PC-9 (cell line): ENCODE measurements around the gene TOP1. TPM values are rescaled to one million over a fixed set of nuclear protein-coding genes. Genes with fewer than 3 reads are reported as not detected.
A peak's percentile ranks its signal among the peaks of the same experiment; 100 is the strongest.

Experiments used
- BruUV-seq: library from RNA; stranded (reverse); fragments of 400-500 nt; replicated peaks from 2 replicates; lab custom pipeline; 2021; lab: Mats Ljungman, UMichigan
- CTCF ChIA-PET: fragments of 300-600 bp; sonication (Branson Sonifier 250); formaldehyde crosslinking; loops from one replicate; lab custom pipeline; 2022; ENCODE audit warnings: antibody characterized with exemption; lab: Charles Lee
- POLR2A ChIA-PET: fragments of 300-600 bp; sonication (Branson Sonifier 250); formaldehyde crosslinking; loops from one replicate; lab custom pipeline; 2022; ENCODE audit warnings: antibody characterized with exemption; ENCODE audit not compliant: unreplicated experiment; lab: Charles Lee
- DNase-seq, 2 experiments: peaks; one replicate each; pipeline versions ENCODE4 v3.0.0 to v3.0.0-alpha.2; 2015 to 2022; ENCODE audit warnings: mixed read lengths in 1 of 2
- H2AFZ ChIP-seq: fragments of 200-600 bp; sonication (generic); 2 replicates; pipeline ENCODE4 v1.8.1; 2017; ENCODE audit warnings: antibody characterized with exemption
- H3F3A ChIP-seq: fragments of 200-600 bp; sonication (generic); 2 replicates; pipeline ENCODE4 v1.8.1; 2017; ENCODE audit warnings: antibody characterized with exemption, mild to moderate bottlenecking, low read depth; ENCODE audit not compliant: insufficient read depth
- H3K27ac ChIP-seq: fragments of 200-600 bp; sonication (generic); 2 replicates; pipeline ENCODE4 v1.6.1; 2016; ENCODE audit warnings: mixed run types
- H3K27me3 ChIP-seq: fragments of 200-600 bp; sonication (generic); 2 replicates; pipeline ENCODE4 v1.6.1; 2016; ENCODE audit warnings: low read depth, mixed run types; ENCODE audit not compliant: insufficient read depth
- H3K36me3 ChIP-seq: fragments of 200-600 bp; sonication (generic); 2 replicates; pipeline ENCODE4 v1.6.1; 2016; ENCODE audit warnings: low read depth, mixed run types
- H3K4me1 ChIP-seq: fragments of 200-600 bp; sonication (generic); replicated peaks from 2 replicates; pipeline ENCODE4 v1.6.1; 2016; ENCODE audit warnings: mixed run types; ENCODE audit not compliant: insufficient read depth
- H3K4me2 ChIP-seq: fragments of 200-600 bp; sonication (generic); 2 replicates; pipeline ENCODE4 v1.6.1; 2017; ENCODE audit warnings: mixed run types
- H3K4me3 ChIP-seq: fragments of 200-600 bp; sonication (generic); 2 replicates; pipeline ENCODE4 v1.6.1; 2016; ENCODE audit warnings: mixed run types
- H3K79me2 ChIP-seq: fragments of 200-600 bp; sonication (generic); 2 replicates; pipeline ENCODE4 v1.6.1; 2017; ENCODE audit warnings: low read depth, mixed run types
- H3K9me2 ChIP-seq: fragments of 200-600 bp; sonication (generic); 2 replicates; pipeline ENCODE4 v1.8.1; 2017; ENCODE audit warnings: mild to moderate bottlenecking; ENCODE audit not compliant: insufficient read depth
- H3K9me3 ChIP-seq: fragments of 200-600 bp; sonication (generic); 2 replicates; pipeline ENCODE4 v1.8.1; 2016; ENCODE audit warnings: low read depth; ENCODE audit not compliant: insufficient read depth
- H4K20me1 ChIP-seq: fragments of 200-600 bp; sonication (generic); 2 replicates; pipeline ENCODE4 v1.8.1; 2017; ENCODE audit not compliant: insufficient read depth
- CTCF ChIP-seq: fragments of 200-600 bp; sonication (generic); conservative IDR thresholded peaks from 2 replicates; pipeline ENCODE4 v1.6.1; 2017; ENCODE audit warnings: mixed run types, antibody characterized with exemption, mild to moderate bottlenecking, moderate library complexity
- EZH2 ChIP-seq: fragments of 200-600 bp; sonication (generic); IDR thresholded peaks from 2 replicates; pipeline ENCODE4 v1.8.0; 2017; ENCODE audit warnings: antibody characterized with exemption, low read depth
- intact Hi-C: fragments of 100-400 bp; cut with micrococcal nuclease; formaldehyde crosslinking; loops from one replicate; pipeline ENCODE4 v1.10.0; 2022; ENCODE audit not compliant: unreplicated experiment
- total RNA-seq: library from RNA; stranded (reverse); gene quantifications from 2 replicates; pipeline ENCODE4 v1.2.3, GENCODE V29; 2021

TOP1 gene
- total RNA-seq, 1 experiment from 2014 or later: 55.8 TPM

- ChIA-PET CTCF (interaction anchor here (0.6 to 2.1 kb wide), 7 partner anchors 38 to 206 kb away, joined by 3 to 11 read pairs (median 5); partner anchors contain the start of gene LPIN3), POLR2A (interaction anchor here (0.5 kb wide), 1 partner anchor 206 kb away, joined by 20 read pairs; no protein-coding TSS in a partner anchor)
- no peaks in the 10 kb centered on the region for H3K9me3 ChIP-seq
- intact Hi-C loops: loop anchor here (1.0 kb wide), 1 partner anchor 166 kb away; no protein-coding TSS in a partner anchor
- TF ChIP-seq CTCF (no peak), EZH2 (no peak)
- H3K27ac ChIP-seq: no peak overlapping the region
- H3K4me2 ChIP-seq: no peak overlapping the region
- H4K20me1 ChIP-seq: no peaks in the 10 kb centered on the region; the same call in 1 of the 2 replicates
- no peaks in the 10 kb centered on the region for H3K27me3 ChIP-seq
- peaks cover 15% of the 10 kb centered on the region for H3K4me1 ChIP-seq
- H2AFZ ChIP-seq: no peak overlapping the region
- BruUV-seq: no TSS peak
- H3F3A ChIP-seq: peaks cover 31% of the 10 kb centered on the region; the same call in 1 of the 2 replicates
- no peak for DNase-seq
- H3K4me3 ChIP-seq: no peak overlapping the region
- peaks cover 17% of the 10 kb centered on the region for H3K79me2 ChIP-seq
- no peaks in the 10 kb centered on the region for H3K36me3 ChIP-seq
- H3K9me2 ChIP-seq: no peaks in the 10 kb centered on the region
Observed at GRCh38 chr20:41134362-41135186, 106.0 kb downstream of the TOP1 start.

- peaks cover 24% of the 10 kb centered on the region for H3K79me2 ChIP-seq
- no peaks in the 10 kb centered on the region for H3K9me2 ChIP-seq
- no peak overlapping the region for H3K27ac ChIP-seq
- H3K4me3 ChIP-seq: no peak overlapping the region
- H3K27me3 ChIP-seq: no peaks in the 10 kb centered on the region
- peaks cover 15% of the 10 kb centered on the region for H3K4me1 ChIP-seq
- H3K4me2 ChIP-seq: no peak overlapping the region
- H4K20me1 ChIP-seq: no peaks in the 10 kb centered on the region; the same call in 1 of the 2 replicates
- intact Hi-C loops: loop anchor here (1.0 kb wide), 1 partner anchor 167 kb away; no protein-coding TSS in a partner anchor
- BruUV-seq: no TSS peak
- CTCF ChIA-PET: interaction anchor here (0.6 to 2.1 kb wide), 8 partner anchors 8 to 206 kb away, joined by 3 to 11 read pairs (median 5); partner anchors contain the start of gene LPIN3
- no peaks in the 10 kb centered on the region for H3K9me3 ChIP-seq
- H2AFZ ChIP-seq: no peak overlapping the region
- no peak for TF ChIP-seq EZH2
- TF ChIP-seq CTCF: peak; percentile 91
- peak in 1 of 2 experiments; percentile 59 for DNase-seq
- POLR2A ChIA-PET: interaction anchor here (0.5 kb wide), 1 partner anchor 205 kb away, joined by 20 read pairs; no protein-coding TSS in a partner anchor
- no peaks in the 10 kb centered on the region for H3K36me3 ChIP-seq
- H3F3A ChIP-seq: peaks cover 29% of the 10 kb centered on the region; the same call in 1 of the 2 replicates
Observed at GRCh38 chr20:41135187-41135887, 106.7 kb downstream of the TOP1 start.
